Measurements from ENCODE around the gene RASA3. TPM values are rescaled to one million over a fixed set of nuclear protein-coding genes. Genes with fewer than 3 reads are reported as not detected.

The RASA3 gene
- total RNA-seq, 4 donors from 2014 or later = 29.5 to 38.1 (median 34.6) TPM

DNA sequence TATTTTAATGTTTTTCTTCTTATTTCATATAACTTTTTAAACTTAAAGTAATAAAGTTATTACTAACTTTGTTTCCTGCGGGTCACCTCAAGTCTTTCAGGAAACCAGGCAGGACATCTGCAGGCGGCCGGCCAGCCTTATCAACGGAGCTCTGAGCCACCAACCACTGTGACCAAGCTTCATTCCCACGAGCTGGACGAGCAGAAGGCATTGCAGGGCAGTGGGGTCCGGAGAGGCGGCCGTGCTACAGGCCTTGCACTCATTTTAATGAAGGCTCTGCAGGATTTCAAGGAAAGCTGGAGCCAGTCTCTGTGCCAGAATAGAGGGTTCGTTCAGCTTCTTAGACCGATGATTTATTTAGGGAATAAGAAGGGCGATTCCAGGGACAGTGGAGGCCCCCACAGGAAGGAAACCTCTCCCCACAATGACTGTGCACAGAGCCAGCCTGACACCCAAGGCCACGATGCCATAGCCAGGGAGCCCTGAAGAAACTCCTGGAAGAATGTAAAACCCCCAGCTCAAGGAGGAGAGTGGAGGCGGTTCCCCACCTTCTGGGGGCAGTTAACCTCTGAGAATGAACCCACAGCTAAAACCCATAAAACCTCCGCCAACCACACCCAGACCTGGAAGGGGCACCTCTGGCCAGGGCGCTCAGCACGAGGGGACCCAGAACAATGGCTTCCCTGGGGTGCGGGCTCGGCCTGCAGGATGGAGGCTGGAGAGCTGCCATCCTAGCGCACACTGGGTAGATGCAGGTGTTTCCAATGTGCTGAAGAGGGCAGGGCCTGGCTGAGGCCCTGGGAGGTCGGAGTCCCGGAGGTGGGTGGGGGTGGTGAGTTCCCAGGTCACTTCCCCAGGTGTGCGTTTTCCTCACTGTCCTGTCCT, 75.0 kb downstream of the RASA3 start:
- Histone ChIP-seq H3K9me3 (no peaks in the 10 kb centered on the region), H3K4me3 (no peak overlapping the region), H3K4me1 (peaks cover 18 to 83% (median 56%) of the 10 kb centered on the region in 4 donors), H3K27me3 (no peaks in the 10 kb centered on the region), H3K36me3 (peaks cover 0 to 19% (median 12%) of the 10 kb centered on the region in 4 donors), H3K27ac (replicated peaks in 1 of 4) (peak overlapping the region; percentile 13 to 40 (median 36))
- intact Hi-C loops (cut with DNase I) = no loop called here
- WGBS = 58% methylated on average over 21 of the region's 23 CpGs
- no peak for DNase-seq (ENCODE audit: extremely low spot score)
- no peak for TF ChIP-seq EP300 (IDR thresholded peaks at IDR 0.05)
- TF ChIP-seq POLR2AphosphoS5 (IDR thresholded peaks at IDR 0.05) = no peak
- no peak for TF ChIP-seq POLR2A (IDR thresholded peaks at IDR 0.05; ENCODE audit: low read depth)
- TF ChIP-seq, protein P1, sequence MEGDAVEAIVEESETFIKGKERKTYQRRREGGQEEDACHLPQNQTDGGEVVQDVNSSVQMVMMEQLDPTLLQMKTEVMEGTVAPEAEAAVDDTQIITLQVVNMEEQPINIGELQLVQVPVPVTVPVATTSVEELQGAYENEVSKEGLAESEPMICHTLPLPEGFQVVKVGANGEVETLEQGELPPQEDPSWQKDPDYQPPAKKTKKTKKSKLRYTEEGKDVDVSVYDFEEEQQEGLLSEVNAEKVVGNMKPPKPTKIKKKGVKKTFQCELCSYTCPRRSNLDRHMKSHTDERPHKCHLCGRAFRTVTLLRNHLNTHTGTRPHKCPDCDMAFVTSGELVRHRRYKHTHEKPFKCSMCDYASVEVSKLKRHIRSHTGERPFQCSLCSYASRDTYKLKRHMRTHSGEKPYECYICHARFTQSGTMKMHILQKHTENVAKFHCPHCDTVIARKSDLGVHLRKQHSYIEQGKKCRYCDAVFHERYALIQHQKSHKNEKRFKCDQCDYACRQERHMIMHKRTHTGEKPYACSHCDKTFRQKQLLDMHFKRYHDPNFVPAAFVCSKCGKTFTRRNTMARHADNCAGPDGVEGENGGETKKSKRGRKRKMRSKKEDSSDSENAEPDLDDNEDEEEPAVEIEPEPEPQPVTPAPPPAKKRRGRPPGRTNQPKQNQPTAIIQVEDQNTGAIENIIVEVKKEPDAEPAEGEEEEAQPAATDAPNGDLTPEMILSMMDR (IDR thresholded peaks at IDR 0.05) = no peak

DNA sequence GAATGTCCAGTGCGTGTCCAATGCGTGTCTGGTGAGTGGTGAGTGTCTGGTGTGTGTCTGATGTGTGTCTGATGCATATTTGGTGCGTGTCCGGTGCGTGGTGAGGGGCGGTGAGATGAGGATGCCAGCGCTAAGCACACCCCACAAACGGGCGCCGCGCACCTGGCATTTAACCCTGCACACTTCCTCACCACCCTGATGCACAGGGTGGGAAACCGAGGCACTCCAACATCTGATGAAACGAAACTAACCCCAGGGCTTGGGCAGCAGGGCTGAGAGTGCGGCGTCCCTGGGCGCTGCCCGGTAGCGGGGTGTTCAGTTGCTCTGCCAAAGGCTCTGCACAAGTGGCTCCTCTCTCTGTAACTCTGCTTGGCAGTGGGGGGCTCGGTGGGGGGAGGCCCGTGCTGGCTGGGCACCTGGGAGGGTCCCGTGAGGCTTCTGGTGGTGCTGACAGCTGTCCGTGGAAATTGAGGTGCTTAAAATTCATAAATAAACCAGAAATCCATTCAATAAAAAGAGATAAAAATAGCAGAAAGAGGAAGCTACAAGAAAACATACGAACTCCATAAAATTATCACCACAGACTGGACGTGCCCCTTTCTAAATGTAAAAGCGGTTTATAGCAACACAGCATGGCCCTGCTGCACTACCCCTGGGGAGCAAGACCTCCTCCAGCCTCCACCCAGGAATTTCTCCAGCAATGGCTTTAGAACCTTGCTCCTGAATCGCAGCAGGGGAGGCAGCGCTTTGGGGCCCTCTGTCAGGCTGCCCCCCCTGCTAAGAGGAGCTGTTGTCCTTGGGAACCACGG, 76.0 kb downstream of the RASA3 start:
- WGBS = 80% methylated on average over 28 of the region's 28 CpGs
- no peaks in the 10 kb centered on the region for H3K9me3 ChIP-seq
- no peak for TF ChIP-seq POLR2AphosphoS5 (IDR thresholded peaks at IDR 0.05)
- TF ChIP-seq, protein P1 (IDR thresholded peaks at IDR 0.05) = no peak
- TF ChIP-seq EP300 (IDR thresholded peaks at IDR 0.05) = no peak
- no peak for TF ChIP-seq POLR2A (IDR thresholded peaks at IDR 0.05; ENCODE audit: low read depth)
- no peak for DNase-seq (ENCODE audit: extremely low spot score)
- peaks cover 0 to 27% (median 18%) of the 10 kb centered on the region in 4 donors for H3K36me3 ChIP-seq
- peak overlapping the region in 3 of 4 donors; percentile 22 to 37 (median 24) for H3K27ac ChIP-seq (replicated peaks in 1 of 4)
- intact Hi-C loops (cut with DNase I) = no loop called here
- H3K27me3 ChIP-seq = no peaks in the 10 kb centered on the region
- H3K4me3 ChIP-seq = no peak overlapping the region
- H3K4me1 ChIP-seq = peaks cover 16 to 78% (median 54%) of the 10 kb centered on the region in 4 donors

DNA sequence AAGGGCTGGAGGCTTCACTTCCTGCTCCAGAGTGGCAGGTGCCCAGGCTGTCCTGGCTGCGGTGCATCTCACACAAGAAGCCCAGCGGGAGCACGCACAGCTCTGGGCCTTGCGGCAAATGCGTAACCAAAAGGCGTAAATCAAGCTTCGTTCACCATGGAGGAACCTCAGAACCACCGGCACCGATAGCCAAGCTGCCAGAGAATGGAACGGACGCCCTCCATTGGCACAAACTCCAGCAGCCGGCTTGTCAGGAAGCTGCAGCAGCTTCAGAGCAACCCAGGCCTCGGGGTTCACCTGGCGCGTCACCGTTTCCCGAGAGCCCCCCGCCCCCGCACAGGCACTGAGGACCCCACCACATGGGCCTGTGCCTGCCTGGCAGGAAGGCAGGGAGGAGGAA, 76.7 kb downstream of the RASA3 start:
- intact Hi-C loops (cut with DNase I) = no loop called here
- 90% methylated on average over 10 of the region's 19 CpGs for WGBS
- Histone ChIP-seq H3K9me3 (no peaks in the 10 kb centered on the region), H3K4me1 (peaks cover 16 to 71% (median 51%) of the 10 kb centered on the region in 4 donors), H3K4me3 (no peak overlapping the region), H3K27me3 (no peaks in the 10 kb centered on the region), H3K27ac (replicated peaks in 1 of 4) (no peak overlapping the region), H3K36me3 (peaks cover 0 to 33% (median 24%) of the 10 kb centered on the region in 4 donors)
- TF ChIP-seq EP300 (IDR thresholded peaks at IDR 0.05) (no peak), POLR2AphosphoS5 (IDR thresholded peaks at IDR 0.05) (no peak), POLR2A (IDR thresholded peaks at IDR 0.05; ENCODE audit: low read depth) (no peak)
- TF ChIP-seq, protein P1 (IDR thresholded peaks at IDR 0.05) = no peak
- DNase-seq (ENCODE audit: extremely low spot score) = no peak

DNA sequence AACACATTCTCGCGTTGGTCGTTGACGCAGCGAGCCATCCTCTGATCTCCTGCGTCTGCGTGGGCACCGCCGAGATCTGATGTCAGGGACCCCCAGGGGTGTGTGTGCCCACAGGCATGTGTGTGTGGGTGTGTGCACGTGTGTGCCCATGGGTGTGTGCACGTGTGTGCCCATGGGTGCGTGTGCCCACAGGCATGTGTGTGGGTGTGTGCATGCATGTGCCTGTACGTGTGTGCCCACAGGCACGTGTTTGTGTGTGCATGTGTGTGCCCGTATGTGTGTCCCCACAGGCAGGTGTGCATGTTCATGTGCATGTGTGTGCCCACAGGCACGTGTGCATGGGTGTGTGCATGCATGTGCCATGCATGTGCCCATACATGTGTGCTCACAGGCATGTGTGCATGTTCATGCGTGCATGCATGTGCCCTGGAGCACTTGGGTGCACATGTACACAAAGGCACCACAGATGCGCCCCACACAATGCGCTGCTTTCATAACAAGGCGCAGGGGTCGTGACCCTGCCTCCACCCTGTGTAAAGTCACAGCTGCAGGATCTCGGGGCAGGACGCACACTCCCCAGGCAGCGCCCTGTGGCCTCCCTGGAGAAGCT, 77.5 kb downstream of the RASA3 start:
- DNase-seq (ENCODE audit: extremely low spot score) = no peak
- 85% methylated on average over 24 of the region's 24 CpGs for WGBS
- Histone ChIP-seq H3K4me3 (no peak overlapping the region), H3K9me3 (no peaks in the 10 kb centered on the region), H3K27me3 (no peaks in the 10 kb centered on the region), H3K27ac (replicated peaks in 1 of 4) (no peak overlapping the region), H3K36me3 (peaks cover 0 to 42% (median 28%) of the 10 kb centered on the region in 4 donors), H3K4me1 (peaks cover 16 to 70% (median 45%) of the 10 kb centered on the region in 4 donors)
- intact Hi-C loops (cut with DNase I) = no loop called here
- TF ChIP-seq POLR2A (IDR thresholded peaks at IDR 0.05; ENCODE audit: low read depth) (no peak), POLR2AphosphoS5 (IDR thresholded peaks at IDR 0.05) (no peak), EP300 (IDR thresholded peaks at IDR 0.05) (no peak)
- TF ChIP-seq, protein P1 (IDR thresholded peaks at IDR 0.05) = no peak

Data from esophagus muscularis mucosa (tissue), 4 donors.